GM18867 (cell line): Measurements from ENCODE around the gene NPAS2.

Experiments used
- ATAC-seq: cut with Tn5 transposase; IDR thresholded peaks from one replicate; pipeline ENCODE4 v1.9.1; 2021; ENCODE audit warnings: mild to moderate bottlenecking, moderate library complexity; ENCODE audit not compliant: unreplicated experiment

NPAS2 gene

DNA sequence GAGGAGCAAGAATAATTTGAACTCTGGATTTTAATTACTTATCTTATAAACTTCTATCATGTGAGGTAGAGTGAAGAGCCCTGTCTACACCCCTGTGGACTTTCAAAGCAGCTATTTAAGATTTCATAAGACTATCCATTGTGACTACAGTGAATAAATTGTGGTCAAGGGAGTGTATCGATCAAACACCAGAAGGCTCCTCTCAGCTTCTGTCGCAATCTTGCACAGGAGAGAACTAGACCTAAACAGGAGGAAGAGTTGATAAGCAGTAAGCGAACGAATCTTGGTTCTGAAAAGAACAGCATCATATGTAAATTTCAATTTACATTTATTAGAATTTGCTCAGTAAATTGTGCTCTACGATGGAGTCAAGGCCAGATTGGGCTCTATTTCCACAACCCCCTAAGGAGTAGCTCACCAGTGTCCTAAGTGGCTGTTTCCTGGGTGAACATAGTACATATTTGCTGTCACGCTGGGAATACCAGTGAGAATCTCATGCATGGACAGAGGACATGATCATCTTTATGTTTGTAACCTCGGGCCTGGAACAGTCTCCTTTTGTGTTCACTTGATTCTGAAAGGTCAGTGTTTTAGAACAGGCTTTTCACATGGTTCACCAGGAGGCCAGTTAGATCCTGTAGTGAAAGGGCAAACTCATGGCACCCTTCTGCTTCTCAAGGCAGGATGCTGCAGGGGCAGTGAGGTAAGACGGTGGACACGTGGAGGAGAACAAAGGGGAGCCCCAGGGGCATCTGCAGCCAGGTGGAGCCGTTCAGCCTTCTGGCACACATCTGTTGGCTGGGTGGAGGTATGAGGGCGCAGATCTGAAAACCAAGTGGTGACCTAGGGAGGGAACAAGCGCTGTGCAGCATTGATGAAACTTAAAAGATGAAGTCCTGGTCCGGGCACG lies 33.3 kb downstream of the NPAS2 start:
- no peak for ATAC-seq

GRCh38 chr2:100853909-100854810 lies 34.2 kb downstream of the NPAS2 start:
- no peak for ATAC-seq

DNA sequence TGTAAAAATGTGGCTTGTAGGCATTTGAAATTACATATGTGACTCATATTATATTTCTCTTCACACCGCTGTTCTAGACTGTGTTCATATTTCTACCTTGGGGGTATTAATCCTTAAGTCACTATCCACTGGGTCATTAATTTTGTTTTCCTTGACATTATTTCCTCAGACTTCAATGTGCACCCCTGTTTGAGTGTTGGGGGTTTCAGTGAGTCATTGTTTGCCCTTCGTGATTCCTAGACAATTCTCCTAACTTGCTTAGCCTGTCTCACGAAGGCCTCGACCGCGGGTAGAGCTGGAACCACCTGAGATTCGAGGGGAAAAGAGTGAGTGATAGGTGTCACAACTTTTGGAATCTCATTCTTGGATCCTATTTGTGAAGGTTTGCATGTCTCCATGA lies 35.1 kb downstream of the NPAS2 start:
- no peak for ATAC-seq

GRCh38 chr2:100855606-100856005 lies 35.7 kb downstream of the NPAS2 start:
- ATAC-seq, result no peak

GRCh38 chr2:100856732-100857131 lies 36.8 kb downstream of the NPAS2 start:
- ATAC-seq, result no peak

DNA sequence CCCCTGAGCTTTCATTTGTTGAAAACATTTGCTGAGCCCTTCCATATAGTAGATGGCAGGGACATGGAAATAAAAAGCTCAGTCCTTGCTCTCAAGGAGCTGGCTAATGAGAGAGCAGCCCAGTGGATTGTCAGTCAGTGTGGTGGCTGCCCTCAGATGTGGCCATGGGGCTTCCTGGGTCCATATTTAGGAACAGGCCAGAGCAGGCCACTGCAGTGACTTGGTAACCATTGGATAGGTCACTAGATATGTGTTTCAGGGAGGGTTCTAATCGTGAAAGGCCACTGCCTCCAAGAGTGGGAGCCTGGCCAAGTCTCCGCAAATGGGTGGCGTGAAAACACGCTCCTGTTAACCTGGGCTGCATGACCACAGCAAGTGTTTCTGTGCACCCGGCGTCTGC lies 37.4 kb downstream of the NPAS2 start:
- no peak for ATAC-seq

DNA sequence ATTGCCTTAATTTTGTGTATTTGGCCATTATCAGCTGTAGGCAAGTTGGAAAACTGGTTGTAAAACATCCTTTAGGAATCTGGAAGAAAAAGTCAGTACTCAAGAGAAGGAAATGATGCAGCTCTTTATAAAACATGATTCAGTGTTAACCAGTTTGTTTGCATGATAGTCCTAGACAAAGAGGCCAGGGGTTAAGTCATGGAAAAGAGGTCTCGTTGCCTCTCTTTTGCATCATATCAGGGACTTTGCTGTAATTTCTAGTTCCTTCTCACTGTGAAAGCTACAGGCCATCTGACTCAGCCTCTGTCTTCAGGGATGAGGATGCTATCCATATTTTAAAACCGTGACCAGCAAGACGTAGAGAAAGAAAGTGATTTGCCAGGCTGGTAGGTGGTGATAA lies 38.0 kb downstream of the NPAS2 start:
- ATAC-seq, result no peak

DNA sequence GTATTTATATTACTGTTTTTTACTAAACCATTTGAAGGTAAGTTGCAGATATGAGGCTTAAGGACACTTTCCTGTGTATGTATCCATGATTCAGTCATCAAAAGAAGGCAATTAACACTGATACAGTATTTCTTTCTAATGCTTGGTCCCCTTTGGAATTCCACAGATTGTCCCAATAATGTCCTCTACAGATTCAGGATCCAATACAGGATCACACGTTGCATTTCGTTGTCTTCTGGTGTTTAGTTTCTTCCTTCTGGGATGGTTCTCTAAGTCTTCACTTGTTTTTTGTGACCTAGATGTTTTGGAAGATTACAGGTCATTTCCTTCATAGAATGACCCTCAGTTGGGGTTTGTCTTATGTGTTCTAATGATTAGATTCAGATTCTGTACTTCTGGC lies 40.0 kb downstream of the NPAS2 start:
- ATAC-seq, result no peak

GRCh38 chr2:100861340-100861739 lies 41.4 kb downstream of the NPAS2 start:
- no peak for ATAC-seq

DNA sequence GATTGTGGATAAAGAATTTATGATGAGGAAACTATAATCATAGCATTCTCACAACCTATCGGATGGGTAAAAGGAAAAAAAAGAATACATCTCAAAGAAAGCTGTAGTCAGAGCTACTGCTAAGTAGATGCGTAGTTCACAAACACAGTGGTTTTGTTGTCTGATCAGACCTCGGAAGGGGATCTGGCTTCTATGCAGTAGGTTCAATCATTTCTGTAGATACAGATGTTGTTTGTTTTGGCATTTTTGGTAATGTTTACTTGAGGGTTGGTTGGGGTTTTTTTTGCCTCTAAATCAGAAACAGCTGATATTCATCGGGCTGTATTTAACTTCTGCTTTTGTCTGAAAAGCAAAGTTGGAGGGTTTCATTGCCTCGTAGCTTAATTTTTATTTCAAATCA lies 42.1 kb downstream of the NPAS2 start:
- ATAC-seq, result no peak

GRCh38 chr2:100865816-100866460 lies 46.0 kb downstream of the NPAS2 start:
- no peak for ATAC-seq

GRCh38 chr2:100868083-100868482 lies 48.1 kb downstream of the NPAS2 start:
- ATAC-seq, result no peak

DNA sequence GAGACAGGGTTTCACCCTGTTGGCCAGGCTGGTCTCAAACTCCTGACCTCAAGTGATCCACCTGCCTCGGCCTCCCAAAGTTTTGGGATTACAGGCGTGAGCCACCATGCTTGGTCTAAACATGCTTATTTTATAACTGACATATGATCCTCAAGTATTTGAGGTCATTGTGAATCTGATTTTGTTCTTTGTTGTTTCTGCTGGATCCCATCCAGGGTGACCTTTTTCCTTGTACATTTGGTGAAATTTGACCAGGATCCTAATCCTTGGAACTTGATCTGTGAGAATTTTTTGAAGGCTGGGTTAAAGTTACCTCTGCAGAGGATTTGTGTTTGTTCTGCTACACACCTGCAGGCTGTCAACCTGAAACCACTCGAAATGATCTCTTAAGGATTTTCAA lies 49.2 kb downstream of the NPAS2 start:
- no peak for ATAC-seq

GRCh38 chr2:100870652-100871531 lies 51.0 kb downstream of the NPAS2 start:
- no peak for ATAC-seq

- no peak for ATAC-seq
Measured at GRCh38 chr2:100875516-100876230, 55.7 kb downstream of the NPAS2 start.

DNA sequence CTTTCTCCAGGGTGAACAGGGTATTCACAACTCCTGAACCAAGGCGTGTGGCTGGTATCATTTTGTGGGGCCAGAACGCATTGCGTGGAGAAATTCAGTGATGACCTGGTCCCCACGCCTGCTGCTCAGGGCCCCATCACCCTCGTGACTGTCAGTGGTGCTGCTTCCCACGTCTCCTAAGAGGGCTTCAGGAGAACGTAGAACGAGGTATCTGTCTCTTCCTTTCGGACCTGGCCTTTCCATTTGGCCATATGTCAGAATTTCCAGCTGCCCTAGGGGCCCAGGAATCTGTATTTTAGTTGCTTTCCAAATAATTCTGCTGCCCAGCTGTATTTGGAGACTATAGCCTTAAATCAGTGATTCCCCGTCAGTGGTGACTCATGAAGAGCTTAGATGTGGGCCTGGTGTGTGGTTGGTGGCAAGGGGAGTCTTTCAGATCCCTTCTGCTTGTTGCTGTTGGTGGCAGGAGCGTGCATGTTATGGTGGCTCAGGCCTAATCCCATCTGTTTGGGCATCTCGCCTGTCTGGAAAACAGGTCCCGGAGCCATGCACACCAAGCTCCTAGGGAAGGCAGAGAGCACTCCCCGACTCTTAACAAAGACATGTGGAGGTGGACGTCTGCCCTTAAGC lies 56.4 kb downstream of the NPAS2 start:
- no peak for ATAC-seq

DNA sequence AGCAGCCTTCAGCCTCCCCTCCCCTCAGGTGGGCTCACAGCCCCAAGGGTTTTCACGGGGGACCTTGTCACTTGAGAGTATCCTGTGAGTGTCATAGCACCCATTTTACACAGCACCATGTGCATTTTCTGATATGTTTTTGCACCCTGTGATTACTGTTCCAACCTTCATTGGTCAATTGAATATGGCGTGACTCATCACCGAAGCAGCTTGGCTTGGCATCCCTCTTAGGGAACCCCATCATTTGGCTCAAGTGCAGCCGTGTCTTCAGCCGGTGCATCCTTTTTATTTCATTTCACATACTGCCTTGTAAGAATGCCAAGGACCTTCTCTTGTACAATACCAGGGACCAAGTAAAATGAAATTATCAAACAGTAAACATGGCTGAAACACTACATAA lies 57.6 kb downstream of the NPAS2 start:
- no peak for ATAC-seq

DNA sequence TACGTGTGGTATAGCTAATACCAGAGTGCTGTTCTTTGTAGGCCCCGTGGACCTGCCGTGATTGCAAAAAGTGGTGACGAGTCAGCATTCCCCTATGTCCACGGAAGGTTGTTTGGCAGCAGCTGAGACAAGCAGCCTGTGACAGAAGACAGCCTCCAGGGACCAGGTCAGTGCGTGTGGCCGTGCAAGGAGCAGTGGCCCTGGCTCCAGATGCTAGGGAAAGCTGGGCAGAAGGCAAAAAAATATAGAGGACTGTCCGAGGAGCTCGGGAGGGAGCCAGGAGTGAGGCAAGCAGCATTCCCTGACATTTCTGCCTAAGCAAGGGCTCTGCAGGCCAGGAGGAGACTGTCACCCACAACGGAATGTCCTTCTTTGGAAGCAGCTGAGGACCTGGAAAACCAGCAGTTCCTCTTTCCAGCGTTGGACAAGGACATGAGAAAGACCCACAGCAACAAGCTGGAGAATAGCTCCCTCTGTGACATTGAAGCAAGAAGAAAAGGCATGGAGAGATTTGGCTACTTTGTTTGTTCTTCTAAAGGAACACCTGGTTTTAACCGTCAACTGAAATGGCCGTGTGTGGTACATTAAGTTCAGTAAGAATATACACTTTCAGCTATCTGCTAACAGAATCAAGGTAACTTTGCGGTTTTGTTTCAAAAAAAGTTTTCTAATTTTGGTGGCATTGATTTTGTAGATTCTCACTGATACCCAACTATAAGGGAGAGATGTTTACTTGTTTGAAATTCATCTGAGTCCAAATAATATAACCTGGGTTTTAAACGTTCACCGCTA lies 58.3 kb downstream of the NPAS2 start:
- no peak for ATAC-seq

DNA sequence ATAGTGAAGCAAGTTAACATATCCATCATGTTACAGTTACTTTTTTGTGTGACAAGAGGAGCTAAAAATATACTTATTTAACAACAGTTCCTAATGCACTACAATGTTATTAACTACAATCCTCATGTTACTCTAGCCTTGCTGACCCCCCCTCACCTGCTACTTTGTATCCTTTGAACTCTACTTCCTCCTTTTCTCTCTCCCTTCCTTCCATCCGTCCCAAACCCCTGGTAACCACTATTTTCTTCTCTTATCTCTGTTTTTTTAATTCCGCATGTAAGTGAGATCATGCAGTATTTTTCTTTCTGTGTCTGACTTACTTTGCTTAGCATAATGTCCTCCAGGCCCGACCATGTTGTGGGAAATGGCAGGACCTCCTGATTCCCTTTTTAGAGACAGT lies 59.4 kb downstream of the NPAS2 start:
- no peak for ATAC-seq
